Kidney epithelial cell (primary cell): ENCODE data around the gene IGFL2. TPM values are rescaled to one million over a fixed set of nuclear protein-coding genes. Genes with fewer than 3 reads are reported as not detected.
"Not testable (repeated sequence)": the region's sequence is repeated elsewhere in the genome, so short reads cannot be mapped to it uniquely, and the experiment has no call there.

Source experiments
- DNase-seq: peaks from one replicate; pipeline ENCODE4 v3.0.0-alpha.2; 2010; ENCODE audit warnings: low read depth
- H3K27me3 ChIP-seq: 2 replicates; pipeline ENCODE4 v1.6.0; 2011; ENCODE audit warnings: low read length; ENCODE audit not compliant: control insufficient read depth, insufficient read depth
- H3K36me3 ChIP-seq: 2 replicates; pipeline ENCODE4 v1.5.1; 2011; ENCODE audit warnings: low read length; ENCODE audit not compliant: control insufficient read depth, insufficient read depth
- H3K4me3 ChIP-seq: 2 replicates; pipeline ENCODE4 v1.5.1; 2011; ENCODE audit warnings: low read depth, mild to moderate bottlenecking, control low read depth, low read length
- total RNA-seq: library from RNA; depleted of rRNA; stranded (reverse); fragments of >200 nt; gene quantifications from 2 replicates; pipeline ENCODE4 v1.2.3, GENCODE V29; 2015
- TF ChIP-seq, protein P1 (sequence below): IDR thresholded peaks from 2 replicates; pipeline ENCODE4 v1.5.1; 2011; ENCODE audit warnings: mild to moderate bottlenecking, moderate library complexity, low read length, control low read depth, inconsistent platforms; ENCODE audit not compliant: insufficient read depth, poor library complexity, severe bottlenecking

IGFL2 gene
- total RNA-seq, 1 donor from 2014 or later, result not detected

- DNase-seq, result no peak
- Histone ChIP-seq H3K36me3 (no peaks in the 10 kb centered on the region), H3K27me3 (peaks cover 7% of the 10 kb centered on the region), H3K4me3 (no peak overlapping the region)
- TF ChIP-seq, protein P1, sequence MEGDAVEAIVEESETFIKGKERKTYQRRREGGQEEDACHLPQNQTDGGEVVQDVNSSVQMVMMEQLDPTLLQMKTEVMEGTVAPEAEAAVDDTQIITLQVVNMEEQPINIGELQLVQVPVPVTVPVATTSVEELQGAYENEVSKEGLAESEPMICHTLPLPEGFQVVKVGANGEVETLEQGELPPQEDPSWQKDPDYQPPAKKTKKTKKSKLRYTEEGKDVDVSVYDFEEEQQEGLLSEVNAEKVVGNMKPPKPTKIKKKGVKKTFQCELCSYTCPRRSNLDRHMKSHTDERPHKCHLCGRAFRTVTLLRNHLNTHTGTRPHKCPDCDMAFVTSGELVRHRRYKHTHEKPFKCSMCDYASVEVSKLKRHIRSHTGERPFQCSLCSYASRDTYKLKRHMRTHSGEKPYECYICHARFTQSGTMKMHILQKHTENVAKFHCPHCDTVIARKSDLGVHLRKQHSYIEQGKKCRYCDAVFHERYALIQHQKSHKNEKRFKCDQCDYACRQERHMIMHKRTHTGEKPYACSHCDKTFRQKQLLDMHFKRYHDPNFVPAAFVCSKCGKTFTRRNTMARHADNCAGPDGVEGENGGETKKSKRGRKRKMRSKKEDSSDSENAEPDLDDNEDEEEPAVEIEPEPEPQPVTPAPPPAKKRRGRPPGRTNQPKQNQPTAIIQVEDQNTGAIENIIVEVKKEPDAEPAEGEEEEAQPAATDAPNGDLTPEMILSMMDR, result no peak
Measured at GRCh38 chr19:46144756-46145155, 3.3 kb upstream of the IGFL2 start.

DNA sequence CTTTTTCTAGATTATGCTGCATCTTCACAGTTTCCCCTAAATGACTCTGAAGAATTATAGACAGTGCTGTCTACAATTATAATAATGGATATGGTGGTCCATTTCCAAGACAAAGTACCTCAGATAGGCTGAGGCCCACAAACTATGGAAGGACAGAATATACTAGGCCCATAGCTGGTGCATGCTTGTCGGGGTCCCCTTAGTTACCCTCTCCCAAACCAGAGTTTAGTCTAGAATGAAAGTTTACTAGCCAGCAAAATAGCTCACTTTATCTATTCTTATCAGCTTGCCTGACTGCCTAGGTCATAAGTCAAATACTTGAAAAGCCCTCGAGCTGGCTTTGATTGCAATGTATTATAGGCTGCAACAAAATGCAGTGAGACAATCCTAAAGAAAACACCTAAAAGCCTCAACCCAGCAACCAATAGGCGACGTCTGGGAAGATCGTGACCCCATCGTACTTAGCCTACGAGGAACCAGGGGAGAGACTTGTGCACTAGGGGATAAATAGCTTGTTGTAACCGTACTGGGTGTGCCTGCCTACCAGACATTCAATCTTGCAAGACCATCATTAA lies 785 bp upstream of the IGFL2 start:
- Histone ChIP-seq H3K27me3 (peaks cover 10% of the 10 kb centered on the region), H3K4me3 (no peak overlapping the region), H3K36me3 (no peaks in the 10 kb centered on the region)
- TF ChIP-seq, protein P1, result no peak
- DNase-seq, result no peak

GRCh38 chr19:46150606-46151005 lies 2.6 kb downstream of the IGFL2 start:
- DNase-seq, result no peak
- Histone ChIP-seq H3K4me3 (no peak overlapping the region), H3K36me3 (no peaks in the 10 kb centered on the region), H3K27me3 (peaks cover 13% of the 10 kb centered on the region)
- TF ChIP-seq, protein P1, result no peak

DNA sequence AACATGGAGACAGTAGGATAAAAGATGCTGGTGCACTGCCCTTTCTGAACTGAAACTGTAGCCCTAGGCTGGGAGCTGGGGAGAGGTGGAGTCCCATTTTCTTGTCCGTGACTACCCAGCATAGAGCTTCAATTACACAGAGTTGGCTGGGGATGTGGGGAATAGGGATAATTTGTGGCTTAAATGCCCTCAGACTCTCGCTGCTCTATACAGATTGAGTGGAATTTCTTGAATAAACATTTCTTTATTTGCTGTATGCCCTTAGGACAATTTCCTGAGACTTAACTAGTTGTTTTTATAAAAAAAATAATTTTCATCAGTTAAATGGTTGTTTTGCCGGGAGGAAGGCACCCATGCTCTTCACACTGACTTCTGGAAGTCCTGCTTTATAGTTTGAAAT lies 7.2 kb downstream of the IGFL2 start:
- Histone ChIP-seq H3K4me3 (no peak overlapping the region), H3K27me3 (peaks cover 10% of the 10 kb centered on the region), H3K36me3 (no peaks in the 10 kb centered on the region)
- TF ChIP-seq, protein P1, result no peak
- no peak for DNase-seq

- H3K4me3 ChIP-seq, result no peak overlapping the region
- H3K36me3 ChIP-seq, result no peaks in the 10 kb centered on the region
- DNase-seq, result no peak
- TF ChIP-seq, protein P1, result no peak
- peaks cover 10% of the 10 kb centered on the region for H3K27me3 ChIP-seq
Measured at GRCh38 chr19:46159418-46160232, 11.6 kb downstream of the IGFL2 start.

DNA sequence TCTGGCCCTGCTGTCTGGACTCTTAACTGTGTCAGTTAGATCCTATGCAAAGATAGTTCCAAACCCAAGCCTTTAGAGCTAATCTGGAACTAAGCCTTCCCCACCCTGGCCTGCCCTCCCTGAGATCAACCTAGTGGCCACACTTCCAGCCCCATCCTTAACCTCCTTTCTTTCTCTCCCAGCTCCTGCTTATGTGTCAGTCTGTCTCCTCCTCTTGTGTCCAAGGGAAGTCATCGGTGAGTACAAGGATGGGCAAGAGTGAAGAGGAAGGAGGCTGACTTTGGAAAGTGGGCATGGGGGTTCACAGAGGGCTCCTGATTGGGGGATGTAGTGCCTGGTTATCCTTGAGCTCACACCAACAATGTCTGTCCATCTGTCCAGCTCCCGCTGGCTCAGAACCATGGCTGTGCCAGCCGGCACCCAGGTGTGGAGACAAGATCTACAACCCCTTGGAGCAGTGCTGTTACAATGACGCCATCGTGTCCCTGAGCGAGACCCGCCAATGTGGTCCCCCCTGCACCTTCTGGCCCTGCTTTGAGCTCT lies 12.3 kb downstream of the IGFL2 start:
- H3K4me3 ChIP-seq, result no peak overlapping the region
- no peak for DNase-seq
- no peaks in the 10 kb centered on the region for H3K36me3 ChIP-seq
- peaks cover 6% of the 10 kb centered on the region for H3K27me3 ChIP-seq
- TF ChIP-seq, protein P1, result no peak

DNA sequence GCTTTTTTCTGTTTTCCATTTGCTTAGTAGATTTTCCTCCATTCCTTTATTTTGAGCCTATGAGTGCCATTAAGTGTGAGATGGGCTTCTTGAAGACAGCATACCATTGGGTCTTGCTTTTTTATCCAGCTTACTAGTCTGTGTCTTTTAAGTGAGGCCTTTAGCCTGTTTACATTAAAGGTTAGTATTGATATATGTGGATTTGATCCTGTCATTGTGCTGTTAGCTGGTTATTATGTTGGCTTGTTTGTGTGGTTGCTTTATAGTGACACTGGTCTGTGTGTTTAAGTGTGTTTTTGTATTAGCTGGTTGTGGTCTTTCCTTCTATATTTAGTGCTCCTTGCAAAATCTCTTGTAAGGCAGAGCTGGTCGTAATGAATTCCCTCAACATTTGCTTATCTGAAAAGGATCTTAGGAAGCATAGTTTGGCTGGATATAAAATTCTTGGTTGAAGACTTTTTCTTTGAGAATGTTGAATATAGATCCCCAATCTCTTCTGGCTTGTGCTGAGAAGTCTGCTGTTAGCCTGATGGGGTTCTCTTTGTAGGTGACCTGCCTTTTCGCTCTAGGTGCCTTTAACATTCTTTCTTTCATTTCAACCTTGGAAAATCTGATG lies 13.7 kb downstream of the IGFL2 start:
- H3K4me3 ChIP-seq, H3K36me3 ChIP-seq, H3K27me3 ChIP-seq, DNase-seq: not testable (repeated sequence)
